DND-41 (cell line): ENCODE measurements around the gene SLIT2.

Experiments
- CTCF ChIP-seq: IDR thresholded peaks from 2 replicates; pipeline ENCODE4 v1.5.1; 2012; ENCODE audit warnings: borderline replicate concordance, low read length, moderate library complexity, mild to moderate bottlenecking; ENCODE audit not compliant: poor library complexity, severe bottlenecking; ENCODE audit errors: extremely low read depth
- EZH2 ChIP-seq: IDR thresholded peaks from 3 replicates; pipeline ENCODE4 v1.6.1; 2012; ENCODE audit warnings: borderline replicate concordance, low read depth, mild to moderate bottlenecking, moderate library complexity, low read length, inconsistent platforms; ENCODE audit not compliant: severe bottlenecking

- no peak for TF ChIP-seq CTCF
- no peak for TF ChIP-seq EZH2
These were observed 49.5 kb downstream of the SLIT2 start for GRCh38 chr4:20301161-20301560.
